Measurements from ENCODE around the gene KCND3.

The KCND3 gene

DNA sequence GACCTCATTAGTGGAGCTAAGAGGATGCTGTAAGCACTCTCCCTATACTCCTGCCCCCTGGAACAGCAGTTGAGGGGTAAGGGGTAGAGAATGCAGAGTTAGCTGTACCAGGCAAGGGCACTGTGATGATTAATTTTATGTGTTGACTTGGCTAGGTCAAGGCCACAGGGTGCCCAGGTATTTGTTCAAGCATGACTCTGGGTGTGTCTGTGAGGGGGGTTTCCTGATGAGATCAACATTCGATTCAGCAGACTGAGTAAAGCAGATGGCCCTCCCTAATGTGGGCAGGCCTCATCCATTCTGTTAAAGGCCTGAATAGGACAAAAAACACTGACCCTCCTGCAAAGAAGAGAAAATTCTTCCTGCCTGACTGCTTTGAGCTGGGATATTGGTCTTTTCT lies 110.8 kb downstream of the KCND3 start:
- DNase-seq, result no peak

DNA sequence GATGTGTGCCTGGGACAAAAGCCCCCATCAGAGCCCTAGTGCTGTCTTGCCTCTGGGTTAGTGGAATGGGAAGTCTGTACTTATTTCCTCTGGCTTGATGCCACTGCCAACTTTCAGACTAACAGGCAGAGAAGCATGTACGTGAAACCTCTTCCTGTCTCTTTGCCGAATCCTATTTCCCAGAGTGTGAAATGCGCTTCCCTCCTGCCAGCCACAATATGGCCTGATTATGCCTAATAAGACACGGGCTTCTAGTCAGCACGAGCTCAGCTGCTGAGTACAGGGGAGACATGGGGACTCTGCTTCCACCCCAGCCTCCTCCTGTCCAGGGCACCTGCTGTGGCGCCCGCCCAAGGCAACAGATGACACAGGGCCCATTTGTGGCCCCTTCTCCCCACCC lies 111.4 kb downstream of the KCND3 start:
- DNase-seq, result no peak

DNA sequence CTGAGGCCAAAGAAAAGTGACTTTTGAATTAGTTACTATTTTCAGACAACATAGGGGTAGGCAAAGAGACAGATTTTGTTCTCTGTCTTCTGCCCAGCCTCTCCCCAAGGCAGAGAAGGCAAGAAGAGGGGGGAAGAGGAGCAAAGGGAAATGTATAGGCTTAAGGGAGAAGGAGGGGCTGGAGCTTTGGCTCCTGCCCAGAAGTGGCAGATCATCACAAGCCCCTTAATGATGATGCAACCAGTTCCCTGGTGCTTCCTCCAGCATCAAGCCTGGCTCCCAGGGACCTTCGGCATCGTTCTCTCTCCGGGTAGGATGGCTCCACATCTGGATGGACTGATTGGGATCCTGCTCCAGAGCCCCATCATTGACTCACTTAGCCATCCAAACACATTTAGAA lies 112.8 kb downstream of the KCND3 start:
- no peak for DNase-seq

DNA sequence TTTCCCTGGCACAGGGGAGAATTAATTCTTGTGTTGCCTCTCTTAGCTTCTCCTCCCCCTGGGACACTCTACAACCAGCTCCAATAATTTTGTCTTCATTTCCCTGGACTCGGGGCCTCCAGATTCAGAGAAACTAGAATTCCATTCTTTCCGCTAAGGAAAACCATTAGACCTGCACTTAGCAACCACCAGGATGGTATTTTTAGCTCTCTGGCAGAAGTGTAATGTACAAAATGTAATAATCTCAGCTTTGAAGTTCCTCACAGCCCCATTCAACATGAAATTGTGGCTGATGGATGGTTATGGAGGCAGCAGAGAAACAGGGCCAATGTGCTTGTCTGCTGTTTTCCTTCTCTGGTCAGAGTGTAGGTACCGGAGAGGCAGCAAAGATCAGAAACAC lies 113.8 kb downstream of the KCND3 start:
- no peak for DNase-seq

DNA sequence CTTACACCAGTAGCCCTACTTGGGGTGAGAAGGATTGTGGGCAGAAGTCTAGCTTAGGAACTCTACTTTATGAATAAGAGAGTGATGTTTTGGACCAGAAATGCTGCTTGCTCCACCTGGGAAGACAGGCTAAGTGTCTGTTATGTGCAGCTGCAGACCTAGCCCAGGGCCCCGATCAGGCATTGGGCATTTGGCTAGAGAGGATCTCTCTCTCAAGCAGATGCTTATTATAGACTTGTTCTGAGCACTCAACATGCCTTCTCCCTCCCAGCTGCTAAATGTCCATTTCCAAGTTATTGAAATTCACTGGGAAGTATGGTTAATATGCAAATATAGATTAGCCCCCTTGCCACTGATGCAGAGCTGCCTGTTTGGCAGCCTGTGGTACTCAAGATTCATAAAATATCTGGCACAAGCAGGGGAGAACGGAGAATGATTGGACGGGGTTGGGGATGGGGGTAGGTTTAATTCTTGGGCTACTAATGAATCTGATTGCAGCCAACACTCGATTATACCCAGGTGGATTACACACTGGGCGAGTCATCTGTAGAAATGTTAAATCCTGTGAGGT lies 115.9 kb downstream of the KCND3 start:
- DNase-seq, result no peak

DNA sequence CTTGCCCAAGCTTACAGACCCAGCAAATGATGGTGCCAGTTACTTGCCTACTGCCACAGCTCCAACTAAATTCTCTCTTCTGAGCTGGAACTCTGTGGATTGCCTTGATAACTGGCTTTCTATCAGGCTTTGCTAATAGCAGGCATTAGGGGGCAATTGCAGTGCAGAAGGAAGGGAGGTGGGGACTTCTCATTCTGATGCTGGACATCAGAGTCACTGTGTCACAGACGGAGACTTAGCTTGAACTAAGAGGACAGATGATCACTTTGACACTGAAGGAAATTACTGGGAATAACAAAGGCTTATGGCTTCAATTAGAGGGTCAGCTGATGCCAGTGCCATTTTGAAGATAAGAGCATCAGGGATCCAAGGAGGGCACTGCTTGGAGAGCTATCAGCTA lies 119.3 kb downstream of the KCND3 start:
- no peak for DNase-seq

DNA sequence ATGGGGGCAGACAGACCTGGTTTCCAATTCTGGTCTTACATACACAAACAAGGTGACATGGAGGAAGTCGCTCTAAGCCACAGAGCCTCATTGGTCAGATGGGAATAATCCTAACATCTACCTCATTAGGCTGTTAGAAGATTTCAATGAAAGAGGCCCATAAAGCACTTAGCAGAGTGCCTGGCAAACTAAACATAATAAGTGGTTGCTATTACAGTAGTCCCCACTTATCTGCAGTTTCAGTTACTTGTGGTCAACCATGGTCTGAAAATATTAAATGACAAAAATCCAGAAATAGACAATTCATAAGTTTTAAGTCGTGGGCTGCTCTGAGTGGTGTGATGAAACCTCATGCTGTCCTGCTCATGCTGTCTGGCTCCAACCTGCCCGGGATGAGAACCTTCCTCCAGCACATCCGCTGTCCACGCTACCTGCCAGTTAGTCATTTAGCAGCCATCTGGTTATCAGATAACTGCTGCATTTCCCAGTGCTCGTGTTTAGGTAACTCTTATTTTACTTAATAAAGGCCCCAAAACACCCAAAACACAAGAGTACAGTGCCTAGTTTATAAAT lies 121.5 kb downstream of the KCND3 start:
- no peak for DNase-seq

DNA sequence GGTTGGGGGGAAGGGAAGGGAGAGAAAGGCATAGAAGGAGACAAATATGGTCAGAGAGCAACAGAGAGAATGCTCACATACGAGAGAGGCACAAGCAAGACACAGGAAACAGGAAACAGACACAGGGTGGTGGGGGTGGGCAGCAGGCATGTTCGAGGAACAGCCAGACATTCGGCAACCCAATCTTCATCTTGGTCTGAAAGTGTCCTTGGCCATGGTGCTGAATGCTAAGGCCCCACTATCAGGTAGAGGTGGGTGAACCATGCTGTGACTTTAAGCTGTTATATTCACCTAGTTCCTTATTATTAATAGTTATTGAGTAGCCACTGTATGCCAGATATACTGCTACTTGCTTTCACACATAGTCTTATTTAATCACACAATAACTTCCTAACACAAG lies 124.6 kb downstream of the KCND3 start:
- DNase-seq, result no peak

DNA sequence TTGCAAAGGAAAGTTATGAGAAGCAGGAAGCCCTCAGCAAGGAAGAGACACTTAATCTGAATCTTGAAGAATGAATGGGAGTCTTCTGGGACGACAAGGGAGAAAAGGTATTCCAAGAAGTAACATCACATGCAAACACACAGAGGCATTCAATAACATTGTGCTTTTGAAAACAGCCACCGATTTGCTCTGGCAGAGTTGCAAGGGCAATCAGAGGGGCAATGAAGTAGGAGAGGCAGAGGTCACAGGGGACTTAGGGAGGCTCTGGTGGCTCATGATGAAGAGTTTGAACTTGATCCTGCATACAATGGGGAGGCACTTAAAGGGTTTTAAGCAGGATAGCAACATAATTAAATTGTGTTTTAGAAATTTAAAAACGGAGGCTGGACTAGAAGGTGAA lies 126.1 kb downstream of the KCND3 start:
- DNase-seq, result no peak

DNA sequence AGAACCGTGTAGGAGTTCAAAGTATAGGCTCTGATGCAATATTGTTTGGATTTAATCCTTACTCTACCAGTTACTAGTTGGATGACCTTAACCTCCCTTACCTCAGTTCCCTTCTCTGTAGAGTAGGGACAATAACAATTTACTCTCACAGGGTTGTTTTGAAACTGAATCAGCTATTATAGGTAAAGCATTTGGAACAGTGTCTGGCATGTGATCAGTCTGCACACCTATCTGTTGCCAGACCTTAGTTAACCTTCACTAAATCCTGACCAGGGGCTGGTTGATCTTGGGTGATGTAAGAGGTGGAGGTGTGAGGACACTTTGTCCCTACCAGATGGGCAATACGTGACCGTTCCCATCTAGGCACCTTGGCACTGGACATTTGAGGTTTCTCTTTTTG lies 126.9 kb downstream of the KCND3 start:
- DNase-seq, result no peak

DNA sequence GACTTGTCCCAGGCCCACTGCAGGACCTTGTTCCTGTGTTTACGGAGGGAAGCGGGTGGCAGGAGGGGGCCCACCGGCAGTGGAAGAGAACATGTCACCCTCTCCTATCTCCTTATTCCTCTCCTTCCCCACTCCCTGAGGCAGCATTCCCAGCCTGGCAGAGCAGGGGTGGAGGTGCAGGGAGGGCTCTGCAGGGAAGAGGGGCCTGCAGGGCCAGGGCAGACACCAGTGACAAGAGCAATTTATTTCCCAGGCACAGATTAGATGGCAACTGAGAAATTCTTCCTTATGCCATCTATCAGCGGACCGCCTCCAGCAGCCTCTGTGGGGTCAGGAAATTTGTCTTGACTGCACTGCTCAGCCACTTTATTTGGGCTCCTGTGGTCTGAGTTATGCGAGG lies 127.9 kb downstream of the KCND3 start:
- no peak for DNase-seq

DNA sequence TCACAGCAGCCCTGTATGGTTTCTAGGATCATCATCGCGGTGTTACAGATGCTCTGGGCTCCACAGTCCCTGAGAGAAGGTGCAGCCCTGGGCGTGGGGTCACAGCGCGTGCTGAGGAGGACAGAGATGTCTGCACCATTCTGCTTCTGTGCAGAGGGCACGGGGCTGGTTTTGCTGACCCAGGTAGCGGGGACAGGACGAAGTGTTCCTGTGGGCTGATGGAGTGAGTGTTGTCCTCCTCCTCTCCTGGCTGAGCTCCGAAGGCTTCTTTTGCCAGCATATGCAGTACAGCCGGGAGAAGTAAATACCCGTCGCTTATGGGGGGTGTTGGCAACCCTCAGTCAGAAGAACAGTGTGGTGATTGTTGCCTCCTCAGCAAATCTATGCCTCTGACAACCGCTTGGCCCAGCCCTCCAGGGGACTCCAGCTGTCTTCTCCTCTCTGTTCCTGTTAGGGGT lies 132.2 kb downstream of the KCND3 start:
- no peak for DNase-seq

DNA sequence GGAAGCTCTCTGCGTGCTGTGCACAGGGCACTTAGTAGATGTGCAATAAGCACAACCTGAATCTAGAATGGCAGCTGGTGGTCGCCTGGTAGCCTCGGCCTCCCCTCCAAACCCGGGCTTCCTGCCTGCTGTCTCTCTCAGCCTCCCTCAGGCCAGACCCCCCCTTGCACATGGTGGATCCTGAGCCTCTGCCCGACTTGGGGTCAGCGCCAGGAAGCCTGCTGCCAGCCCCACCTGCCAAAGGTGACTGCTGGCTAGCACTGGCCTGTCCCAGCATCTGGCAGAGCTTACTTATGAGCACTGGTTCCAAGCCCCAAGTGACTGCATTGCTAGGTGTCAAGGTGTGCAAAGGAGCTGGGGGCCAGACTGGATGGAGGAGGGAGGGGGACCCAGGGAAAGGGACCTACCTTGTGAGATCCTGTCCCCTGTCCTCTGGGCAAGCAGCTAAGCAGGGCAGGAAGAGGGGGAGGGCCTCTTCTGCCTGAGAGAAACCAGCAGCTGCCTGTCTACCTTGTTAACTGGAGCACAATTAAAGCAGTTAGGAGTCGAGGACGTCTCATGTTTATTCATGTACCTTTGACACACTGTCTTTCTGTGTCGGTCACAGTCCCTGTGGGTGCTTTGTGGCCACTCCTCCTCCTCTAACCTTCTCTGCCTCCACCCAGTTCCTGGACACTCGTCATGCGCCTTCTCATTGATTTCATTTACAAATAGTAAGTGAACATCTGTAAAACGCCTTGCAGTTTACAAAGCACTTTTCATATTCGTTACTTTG lies 132.9 kb downstream of the KCND3 start:
- DNase-seq, result no peak

DNA sequence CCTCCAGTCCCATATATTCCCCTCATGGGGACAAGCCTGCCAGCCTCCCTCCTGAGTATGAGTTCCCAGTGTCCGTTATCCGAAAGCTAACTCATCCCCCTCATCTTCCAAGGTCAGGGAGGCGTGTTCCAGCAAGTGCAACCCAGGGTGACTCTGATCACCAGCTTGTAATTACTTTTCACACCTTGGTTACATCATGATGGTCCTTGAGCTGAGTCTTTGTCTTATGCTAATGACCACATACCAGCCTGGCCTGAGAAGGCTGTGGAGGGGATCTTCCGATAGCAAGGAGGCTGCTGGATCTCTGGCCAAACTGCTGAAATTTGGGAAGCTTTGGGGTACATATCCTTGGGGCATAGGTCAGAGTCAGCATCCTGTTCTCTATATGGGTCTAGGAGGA lies 134.2 kb downstream of the KCND3 start:
- DNase-seq, result no peak

DNA sequence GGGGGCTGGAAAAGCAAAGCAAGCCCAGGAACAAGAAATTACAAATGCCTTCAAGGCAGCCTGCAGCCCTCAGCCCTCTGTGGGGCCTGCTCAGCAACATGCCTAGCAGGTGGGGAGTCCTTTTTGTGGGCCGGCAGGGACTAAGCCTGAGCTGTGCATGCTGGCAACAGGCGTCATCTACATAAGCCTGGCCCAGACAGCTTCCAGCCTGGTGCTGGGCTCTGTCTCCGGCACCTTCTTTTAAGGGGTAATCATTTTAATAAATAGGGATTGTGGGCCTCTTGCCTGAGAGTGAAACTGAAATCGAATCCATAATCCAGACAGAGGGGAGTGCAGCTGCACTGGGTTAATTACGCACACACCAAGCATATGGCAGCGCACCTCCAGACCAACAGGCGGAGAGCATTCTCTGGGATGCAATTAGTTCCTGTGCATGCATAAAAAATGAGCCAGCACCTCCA lies 137.2 kb downstream of the KCND3 start:
- DNase-seq, result no peak

DNA sequence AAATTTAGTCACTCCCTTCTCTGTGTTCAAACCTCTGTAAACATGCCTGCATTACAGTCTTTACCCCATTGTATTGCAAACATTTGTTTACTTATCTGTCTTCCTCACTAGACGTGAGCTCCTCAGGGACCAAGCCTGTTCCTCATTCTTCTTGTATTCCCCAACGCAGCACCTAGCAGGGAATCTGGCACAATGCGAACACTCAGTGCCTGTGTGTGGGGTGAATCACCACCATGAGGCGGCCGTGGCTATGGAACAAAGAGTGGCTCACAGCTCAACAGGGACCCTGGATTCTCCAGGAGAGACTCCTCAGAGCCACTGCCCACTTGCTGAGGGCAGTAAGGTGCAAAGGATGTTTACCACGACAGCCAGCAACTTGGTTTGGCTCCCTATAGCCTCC lies 137.9 kb downstream of the KCND3 start:
- no peak for DNase-seq

DNA sequence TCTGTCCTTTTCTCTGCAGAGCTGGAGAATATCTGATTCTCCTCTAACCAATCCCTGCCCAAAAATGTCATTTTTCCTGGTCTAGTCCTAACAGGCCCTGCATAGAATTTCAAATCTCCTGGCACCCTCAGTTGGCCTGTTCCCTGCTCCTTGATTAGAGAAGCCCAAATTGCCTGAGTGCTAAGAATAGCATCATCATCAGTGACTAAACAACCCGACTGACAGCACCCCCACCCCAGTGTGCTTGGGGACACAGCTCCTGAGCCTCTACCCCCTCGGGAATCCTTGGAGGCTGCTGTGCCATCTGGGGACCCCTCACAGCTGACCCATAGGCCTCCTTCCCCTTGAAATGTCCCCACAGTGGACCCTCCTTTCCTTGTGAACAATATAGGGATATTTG lies 139.4 kb downstream of the KCND3 start:
- no peak for DNase-seq

DNA sequence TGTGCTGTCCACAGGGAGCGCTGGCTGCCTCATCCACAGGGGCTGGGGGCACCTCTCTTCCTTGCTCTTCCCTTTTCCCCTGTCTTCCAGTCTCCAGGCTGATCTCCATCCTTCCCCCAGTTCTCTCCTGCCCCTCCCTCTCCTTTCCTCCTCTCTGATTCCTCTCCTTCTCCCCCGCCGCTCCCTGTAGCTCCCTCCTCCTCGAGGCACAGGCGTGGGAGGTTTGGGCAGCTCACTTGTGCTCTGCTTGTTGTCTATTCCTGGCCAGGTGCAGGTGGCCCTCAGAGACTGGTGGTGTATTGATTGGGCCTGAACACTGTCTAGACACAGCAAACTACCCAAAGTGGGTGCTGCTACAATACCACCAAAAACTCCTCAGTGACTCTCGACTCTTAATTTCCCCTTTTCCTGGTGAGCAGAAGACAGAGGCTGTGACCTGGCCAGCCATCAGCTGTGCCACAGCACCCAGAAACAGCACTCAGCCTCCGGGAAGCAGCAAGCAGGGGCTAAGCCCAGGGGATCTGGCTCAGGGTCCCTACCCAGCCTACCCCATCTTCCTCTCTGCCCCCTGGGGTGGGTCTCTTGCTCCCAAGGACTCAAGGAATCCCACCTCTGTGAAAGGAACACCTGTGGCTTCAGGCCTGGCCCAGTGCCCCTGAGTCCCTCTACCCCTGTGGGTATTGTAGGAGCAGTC lies 140.5 kb downstream of the KCND3 start:
- DNase-seq, result no peak

DNA sequence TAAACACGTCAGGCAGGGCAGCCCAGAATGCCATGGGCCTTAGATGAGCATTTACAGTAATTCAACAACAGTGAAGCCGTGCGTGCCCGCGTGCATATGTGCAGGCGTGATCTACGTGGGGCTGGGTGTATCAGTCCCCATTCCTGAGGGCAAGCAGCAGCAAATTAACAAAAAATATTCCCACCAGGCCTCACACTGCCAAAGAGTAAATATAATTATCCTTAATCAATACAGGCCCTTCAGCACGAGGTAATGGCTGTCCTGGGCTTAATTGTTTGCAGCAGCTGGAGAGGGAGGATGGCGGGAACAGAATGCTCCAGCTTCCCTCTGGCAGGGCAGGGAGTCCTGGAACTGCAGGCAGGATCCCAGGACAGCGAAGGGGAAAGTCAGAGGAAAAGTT lies 142.0 kb downstream of the KCND3 start:
- no peak for DNase-seq

DNA sequence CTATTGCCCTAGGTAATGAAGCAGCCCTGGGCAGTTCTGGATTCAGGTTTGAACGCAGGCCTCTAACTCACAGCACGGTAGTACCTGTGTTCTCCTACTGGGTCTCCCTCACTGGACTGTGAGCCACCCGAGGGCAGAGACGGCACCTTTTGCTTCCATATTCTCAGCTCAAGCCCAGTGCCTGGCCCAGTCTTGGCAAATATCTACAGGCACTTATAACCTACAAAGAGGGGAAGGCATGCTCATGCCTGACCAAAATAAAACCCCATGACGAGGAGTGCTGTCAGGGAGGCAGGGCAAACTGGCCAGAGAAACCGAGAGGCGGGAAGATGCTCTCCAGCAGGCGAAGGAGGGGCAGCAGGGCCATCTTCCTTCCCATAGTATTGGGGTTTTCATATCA lies 142.6 kb downstream of the KCND3 start:
- no peak for DNase-seq

DNA sequence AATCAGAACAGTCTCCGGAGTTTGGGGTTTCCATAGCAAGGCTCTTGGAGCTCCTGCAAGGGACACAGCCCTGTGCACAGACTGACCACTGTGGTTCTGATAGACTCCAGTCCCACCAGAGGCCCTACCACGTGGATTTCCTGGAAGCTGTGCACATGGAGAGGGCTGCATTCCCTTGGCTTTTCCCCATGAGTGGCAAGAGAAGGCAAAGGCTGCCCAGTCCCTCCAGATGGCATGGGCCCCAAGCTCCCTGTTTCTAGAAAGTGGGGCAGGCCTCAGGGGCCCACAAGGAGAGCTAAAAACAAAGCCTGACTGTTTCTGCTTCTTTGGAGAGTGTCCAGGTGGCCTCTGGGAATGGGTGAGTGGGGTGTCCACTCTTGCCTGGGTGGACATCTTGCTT lies 146.3 kb downstream of the KCND3 start:
- DNase-seq, result no peak

DNA sequence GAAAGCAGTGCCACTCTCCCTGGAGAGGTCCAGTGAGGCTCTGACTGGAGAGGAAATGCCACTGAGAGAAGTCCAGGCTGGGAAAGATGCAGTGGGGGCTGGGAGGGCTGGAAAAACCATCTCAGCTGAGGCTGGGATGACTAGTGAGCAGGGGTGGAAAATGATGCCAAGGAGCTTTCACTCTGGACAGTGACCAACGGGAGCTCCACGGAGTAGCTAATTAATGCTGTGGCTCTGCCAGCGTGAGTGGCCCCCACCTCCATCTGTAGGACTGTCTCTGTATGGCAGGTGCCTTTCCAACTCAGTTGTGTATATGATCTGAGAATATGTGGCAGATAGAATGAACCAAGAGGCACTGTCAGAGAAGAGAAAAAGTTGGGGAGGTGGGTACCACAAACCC lies 147.1 kb downstream of the KCND3 start:
- DNase-seq, result no peak

DNA sequence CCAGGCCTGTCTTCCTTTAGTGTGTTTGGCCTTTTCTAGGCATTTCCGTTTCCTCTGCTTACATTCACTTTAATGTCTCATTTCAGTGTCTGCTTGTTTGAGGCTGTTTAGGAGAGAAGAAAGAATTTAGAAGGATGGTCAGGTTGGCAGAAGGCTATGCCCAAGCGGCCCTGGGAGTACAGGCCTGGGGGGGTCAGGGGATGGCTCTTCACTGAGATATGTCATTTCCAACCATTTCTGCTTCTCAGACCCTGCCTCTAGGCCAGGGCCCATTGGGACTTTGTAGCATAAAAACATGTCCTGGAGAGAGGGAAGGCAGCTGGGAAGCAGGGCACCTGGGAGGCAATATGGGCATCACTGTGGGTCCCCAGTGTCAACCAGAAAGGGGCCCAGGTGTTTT lies 147.7 kb downstream of the KCND3 start:
- DNase-seq, result no peak

DNA sequence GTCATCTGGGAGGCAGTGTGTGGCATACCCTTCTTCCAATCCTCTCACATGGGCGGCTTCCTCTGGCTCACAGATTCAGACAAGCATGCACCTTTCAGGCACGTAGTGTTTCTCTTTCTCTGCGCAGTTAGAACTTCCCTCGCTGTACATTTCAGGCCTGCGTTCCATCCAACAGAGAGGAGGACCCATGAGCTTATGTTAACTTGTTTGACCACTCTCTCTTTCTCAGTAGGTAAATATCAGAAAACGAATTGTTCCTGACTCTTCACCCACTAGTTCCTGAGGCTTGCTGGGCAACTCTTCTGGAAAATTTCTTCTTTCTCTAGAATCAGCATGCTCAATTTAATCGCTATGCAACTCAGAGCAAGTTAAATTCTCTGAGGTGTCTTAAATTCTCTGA lies 148.3 kb downstream of the KCND3 start:
- DNase-seq, result no peak
